Nephron (organoid): ENCODE measurements around the gene TERC.
"Not testable (repeated sequence)": the region's sequence is repeated elsewhere in the genome, so short reads cannot be mapped to it uniquely, and the experiment has no call there.

Experiments
- H3K27ac Mint-ChIP-seq, 3 experiments: 2 replicates each; pipeline ENCODE4 v1.8.0; 2020; ENCODE audit warnings: mixed read lengths in 3 of 3, mild to moderate bottlenecking in 2 of 3, moderate library complexity in 1 of 3
- H3K27me3 Mint-ChIP-seq: 2 replicates; pipeline ENCODE4 v1.8.0; 2021; ENCODE audit warnings: low read depth, mild to moderate bottlenecking, moderate library complexity, mixed read lengths
- H3K36me3 Mint-ChIP-seq: 2 replicates; pipeline ENCODE4 v1.8.0; 2020; ENCODE audit warnings: low read depth, mixed read lengths
- H3K4me1 Mint-ChIP-seq: 2 replicates; pipeline ENCODE4 v1.8.0; 2020; ENCODE audit warnings: mixed read lengths
- H3K4me3 Mint-ChIP-seq, 3 experiments: 2 replicates each; pipeline ENCODE4 v1.8.0; 2020; ENCODE audit warnings: mild to moderate bottlenecking in 3 of 3, mixed read lengths in 3 of 3, moderate library complexity in 2 of 3
- H3K9me3 Mint-ChIP-seq: 2 replicates; pipeline ENCODE4 v1.8.0; 2020; ENCODE audit warnings: mixed read lengths
- CTCF ChIP-seq, 3 experiments: fragments of 200-600 bp; sonication (generic); IDR thresholded peaks; one replicate each; pipeline ENCODE4 v1.5.0; 2021; ENCODE audit warnings: antibody characterized with exemption in 3 of 3; ENCODE audit not compliant: unreplicated experiment in 3 of 3

TERC gene

DNA sequence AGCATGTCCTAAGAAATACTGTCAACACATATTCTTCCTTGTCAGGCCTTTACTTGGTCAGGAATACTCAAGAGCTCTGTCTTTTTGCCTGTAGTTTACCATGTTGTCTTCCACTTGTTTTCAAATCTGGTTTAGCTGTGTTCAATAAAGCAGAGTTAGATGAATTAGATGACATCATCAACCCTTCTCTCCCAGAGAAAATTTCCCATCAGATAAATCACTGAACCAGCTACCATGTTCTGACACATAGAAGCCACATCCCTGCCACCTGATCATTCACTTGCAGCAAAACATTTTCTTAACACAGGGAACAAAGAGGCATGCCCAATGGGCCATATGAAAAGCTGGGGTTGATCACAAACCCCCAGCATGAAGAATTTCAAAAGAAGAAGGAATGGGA lies 42.1 kb downstream of the TERC start:
- Mint-ChIP-seq H3K4me3 (no peak overlapping the region), H3K9me3 (peaks cover 6% of the 10 kb centered on the region), H3K4me1 (no peaks in the 10 kb centered on the region), H3K36me3 (no peaks in the 10 kb centered on the region), H3K27me3 (no peaks in the 10 kb centered on the region), H3K27ac (no peak overlapping the region)
- no peak for TF ChIP-seq CTCF (IDR thresholded peaks at IDR 0.05; ENCODE audit: unreplicated experiment in 3 of 3)

DNA sequence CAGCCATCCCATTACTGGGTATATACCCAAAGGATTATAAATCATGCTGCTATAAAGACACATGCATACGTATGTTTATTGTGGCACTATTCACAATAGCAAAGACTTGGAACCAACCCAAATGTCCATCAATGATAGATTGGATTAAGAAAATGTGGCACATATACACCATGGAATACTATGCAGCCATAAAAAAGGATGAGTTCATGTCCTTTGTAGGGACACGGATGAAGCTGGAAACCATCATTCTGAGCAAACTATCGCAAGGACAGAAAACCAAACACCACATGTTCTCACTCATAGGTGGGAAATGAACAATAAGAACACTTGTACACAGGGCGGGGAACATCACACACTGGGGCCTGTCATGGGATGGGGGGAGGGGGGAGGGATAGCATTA lies 46.4 kb downstream of the TERC start:
- not testable (repeated sequence) for H3K27ac Mint-ChIP-seq, H3K9me3 Mint-ChIP-seq, H3K27me3 Mint-ChIP-seq, H3K36me3 Mint-ChIP-seq, H3K4me3 Mint-ChIP-seq, H3K4me1 Mint-ChIP-seq
